NCI-H2107 treated with DMSO at 0.1 percent for 48 hours (cell line): ENCODE measurements around the gene LAT.

Experiments used
- DNase-seq: peaks from one replicate; lab custom pipeline; 2025; ENCODE audit not compliant: unreplicated experiment; lab: John Stamatoyannopoulos, UW

The LAT gene

GRCh38 chr16:29007730-29008593 lies 23.1 kb downstream of the LAT start:
- DNase-seq, result no peak

DNA sequence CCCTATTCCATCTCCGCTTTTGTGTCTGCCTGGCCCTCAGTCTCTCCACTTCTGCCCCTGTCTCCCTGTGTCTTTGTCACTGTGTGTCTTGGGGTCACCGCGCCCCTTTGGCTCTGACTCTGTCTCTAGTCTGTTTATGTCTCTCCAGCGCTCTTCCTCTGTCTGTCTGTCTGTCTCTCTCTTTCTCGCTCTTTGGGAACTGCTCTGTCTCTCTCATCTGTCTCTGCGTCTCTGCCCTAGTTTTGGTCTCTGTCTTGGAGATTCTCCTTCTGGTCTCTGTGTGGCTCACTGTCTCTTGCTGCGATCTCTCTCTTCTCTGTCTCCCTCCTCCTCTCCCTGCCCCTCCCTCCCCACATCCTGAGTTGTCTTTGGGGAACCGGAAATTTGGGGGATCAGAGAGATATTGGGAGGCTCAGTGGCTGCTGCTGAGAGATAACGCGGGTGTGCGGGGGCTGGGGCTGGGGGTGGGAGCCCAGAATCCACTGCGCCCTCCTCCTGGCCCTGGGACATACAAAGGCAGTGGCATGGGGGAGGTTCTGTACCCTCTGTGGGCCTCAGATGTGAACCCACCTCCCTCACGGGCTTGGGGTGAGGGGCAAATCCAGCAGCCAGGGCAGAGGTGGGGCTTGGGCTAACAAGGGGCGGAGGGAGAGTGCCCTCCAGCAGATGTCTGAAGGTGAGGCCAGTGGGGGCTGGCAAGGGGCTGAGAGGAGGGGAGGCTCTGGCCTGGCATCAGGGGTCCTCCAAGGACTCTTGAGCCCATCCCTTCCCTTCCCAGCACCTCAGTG lies 24.4 kb downstream of the LAT start:
- DNase-seq, result no peak

DNA sequence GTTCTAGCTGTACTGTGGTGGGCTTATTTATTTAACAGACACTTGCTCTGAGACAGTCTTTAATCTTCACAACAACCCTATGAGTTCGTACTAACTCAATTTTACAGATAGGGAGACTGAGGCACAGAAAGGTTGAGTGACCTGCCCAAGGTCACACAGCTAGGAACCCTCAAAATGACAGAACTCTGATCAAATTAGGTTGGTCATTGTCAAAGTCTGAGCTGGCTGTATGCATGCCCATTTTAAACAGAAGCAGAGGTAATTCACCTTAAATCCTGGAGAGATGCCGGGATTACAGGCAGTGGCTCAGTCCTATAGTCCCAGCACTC lies 24.9 kb downstream of the LAT start:
- no peak for DNase-seq

- DNase-seq, result no peak
These were observed 26.3 kb downstream of the LAT start for GRCh38 chr16:29011112-29011511.

- no peak for DNase-seq
These were observed 27.0 kb downstream of the LAT start for GRCh38 chr16:29011851-29012250.

GRCh38 chr16:29012913-29013553 lies 28.2 kb downstream of the LAT start:
- DNase-seq, result no peak

DNA sequence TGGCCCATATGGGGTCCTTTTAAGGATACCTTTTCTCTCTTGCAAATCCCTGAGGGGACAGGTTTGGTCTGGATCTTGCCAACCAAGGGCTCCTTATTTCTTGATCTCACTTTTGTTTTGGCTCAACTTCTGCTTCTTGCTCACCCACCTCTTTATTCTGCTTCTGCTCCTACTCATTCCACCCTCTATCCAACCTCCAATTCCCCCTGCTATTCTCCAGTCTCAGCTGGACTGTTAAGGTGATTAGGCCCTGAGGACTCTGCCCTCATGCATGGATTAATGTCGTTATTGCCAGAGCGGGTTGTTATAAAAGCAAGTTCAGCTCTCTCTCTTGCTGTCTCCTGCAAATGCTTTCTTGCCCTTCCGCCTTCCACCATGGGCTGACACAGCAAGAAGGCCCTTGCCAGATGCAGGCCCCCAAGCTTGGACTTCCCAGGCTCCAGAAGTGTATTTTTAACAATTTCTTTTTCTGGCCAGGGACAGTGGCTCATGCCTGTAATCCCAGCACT lies 29.8 kb downstream of the LAT start:
- DNase-seq, result no peak

DNA sequence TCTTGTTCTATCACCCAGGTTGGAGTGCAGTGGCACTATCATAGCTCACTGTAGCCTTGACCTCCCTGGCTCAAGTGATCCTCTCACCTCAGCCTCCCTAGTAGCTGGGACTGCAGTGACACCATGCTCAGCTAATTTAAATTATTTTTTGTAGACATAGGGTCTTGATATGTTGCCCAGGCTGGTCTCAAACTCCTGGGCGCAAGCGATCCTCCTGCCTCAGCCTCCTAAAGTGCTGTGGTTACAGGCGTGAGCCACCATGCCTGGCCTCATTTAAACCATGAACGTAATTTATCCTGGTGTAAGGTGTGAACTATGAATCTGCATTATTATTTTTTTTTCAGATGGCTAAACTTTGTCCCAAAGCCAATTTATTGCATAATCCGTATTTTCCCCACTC lies 37.3 kb downstream of the LAT start:
- no peak for DNase-seq

- no peak for DNase-seq
These were observed 38.7 kb downstream of the LAT start for GRCh38 chr16:29023279-29024277.

DNA sequence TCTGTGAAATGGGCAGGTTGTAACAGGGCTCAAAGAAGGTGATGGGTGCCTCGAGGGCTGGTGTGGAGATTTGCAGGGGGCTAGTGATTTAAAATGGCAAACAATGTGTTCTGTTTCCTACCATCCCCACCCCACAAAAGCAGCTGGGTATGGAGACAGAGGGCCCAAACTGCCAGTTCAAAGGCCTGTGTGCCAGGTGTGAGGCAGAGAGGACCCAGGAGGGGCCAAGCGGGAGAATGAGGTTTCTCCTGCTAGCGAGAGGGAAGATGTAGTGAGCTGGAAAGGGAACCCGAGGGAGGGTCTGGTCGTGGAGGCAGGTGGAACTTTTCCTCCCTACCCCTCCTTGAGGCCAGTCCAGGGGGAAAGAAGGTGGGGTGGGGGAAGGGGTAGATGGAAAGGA lies 39.4 kb downstream of the LAT start:
- DNase-seq, result no peak

DNA sequence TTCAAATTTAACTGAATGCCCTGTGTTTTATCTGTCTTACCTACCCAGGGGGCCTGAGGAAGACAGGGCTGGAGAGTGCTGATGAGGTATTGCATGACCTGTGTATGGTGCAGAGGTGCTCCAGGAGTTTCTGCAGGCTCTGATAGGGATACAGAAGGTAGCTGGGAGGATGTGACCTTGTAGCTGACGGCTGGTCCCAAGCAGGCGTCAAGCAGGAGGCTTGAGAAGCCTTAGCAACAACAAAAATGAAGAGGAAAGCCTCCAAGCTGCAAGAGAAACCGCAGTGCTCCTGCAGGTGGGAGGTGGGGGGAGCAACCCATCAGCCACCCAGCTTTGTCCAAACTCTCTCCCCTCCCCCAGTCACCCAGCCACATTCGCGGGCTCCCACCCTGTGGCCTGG lies 40.4 kb downstream of the LAT start:
- no peak for DNase-seq

DNA sequence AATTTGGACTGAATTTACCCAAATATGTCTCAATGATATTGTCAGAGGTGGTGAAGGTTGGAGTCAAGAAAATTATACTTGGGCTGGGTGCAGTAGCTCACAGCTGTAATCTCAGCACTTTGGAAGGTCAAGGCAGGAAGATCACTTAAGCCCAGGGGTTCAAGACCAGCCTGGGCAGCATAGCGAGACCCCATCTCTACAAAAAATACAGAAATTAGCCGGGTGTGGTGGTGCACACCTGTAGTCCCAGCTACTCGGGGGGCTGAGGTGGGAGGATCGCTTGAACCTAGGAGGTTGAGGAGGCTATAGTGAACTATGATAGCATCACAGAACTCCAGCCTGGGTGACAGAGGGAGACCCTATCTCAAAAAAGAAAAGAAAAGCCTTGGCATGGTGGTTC lies 40.9 kb downstream of the LAT start:
- no peak for DNase-seq

GRCh38 chr16:29028457-29029167 lies 43.8 kb downstream of the LAT start:
- no peak for DNase-seq

DNA sequence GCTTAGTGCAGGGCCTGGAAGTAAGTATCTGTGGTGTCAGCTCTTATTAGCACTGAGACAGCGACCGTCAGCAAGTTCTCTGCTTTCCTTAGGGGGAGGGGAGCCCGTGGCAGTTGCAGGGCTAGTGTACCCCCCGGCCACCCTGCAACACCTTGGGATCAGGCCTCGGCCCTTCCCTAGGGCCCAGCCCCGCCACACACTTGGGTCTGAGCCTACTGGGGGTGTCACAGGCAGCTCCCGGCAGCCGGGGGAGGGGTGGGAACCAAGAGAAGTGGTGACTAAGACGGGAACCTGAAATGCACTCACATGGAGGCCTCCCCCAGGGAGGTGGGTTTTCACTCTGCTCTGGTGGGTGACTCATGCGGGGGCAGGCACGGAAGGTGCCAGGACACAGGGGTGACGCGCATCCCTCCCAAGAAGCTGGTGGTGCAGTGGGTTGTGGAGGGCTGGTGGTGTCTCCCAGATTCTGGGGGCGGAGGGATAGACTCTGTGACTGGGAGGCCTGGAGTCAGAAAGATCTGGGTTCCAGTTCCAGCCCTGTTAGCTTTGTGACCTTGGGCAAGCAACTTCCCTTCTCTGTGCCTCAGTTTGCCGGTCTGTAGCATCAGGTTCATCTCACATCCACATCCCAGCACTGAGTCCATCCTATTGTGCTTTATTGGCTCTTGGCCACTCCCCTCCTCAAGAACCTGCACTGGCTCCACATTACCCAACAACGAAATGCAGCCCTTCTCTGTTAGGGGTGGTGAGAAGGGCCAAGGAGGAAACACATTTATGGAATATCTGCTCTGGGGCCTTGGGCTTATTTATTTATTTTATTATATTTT lies 44.5 kb downstream of the LAT start:
- DNase-seq, result no peak

DNA sequence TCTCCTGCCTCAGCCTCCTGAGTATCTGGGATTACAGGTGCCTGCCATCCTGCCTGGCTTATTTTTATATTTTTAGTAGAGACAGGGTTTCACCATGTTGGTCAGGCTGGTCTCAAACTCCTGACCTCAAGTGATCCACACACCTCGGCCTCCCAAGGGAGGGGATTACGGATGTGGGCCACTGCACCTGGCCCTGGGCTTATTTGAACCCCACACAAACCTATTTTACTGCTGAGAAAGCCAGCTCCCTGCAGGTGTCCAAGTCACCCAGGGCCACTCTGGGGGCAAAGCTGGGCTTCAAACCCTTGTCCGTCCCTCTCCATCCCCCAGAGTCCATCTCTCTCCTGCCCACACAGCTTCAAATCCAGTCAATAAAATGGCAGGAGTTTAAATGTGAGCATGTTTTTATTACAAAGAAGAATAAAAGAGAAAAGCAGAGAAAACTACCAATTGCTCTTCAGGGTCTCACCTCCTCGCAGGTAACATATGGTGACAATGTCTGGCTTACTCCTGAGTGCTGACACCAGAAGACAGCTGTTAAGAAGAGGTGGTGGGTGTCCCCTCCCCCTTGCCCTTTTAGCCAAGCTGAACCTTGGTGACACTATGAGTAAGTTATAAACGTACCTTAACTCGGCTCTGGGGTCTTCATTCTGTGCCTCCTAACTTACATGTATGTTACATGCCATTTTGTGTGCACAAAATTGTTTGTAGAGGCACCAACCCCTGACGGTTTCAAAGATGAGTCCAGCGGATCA lies 45.4 kb downstream of the LAT start:
- DNase-seq, result no peak
